Brain microvascular endothelial cell (primary cell): ENCODE results near the gene MEIOB.
A peak's percentile ranks its signal among the peaks of the same experiment; 100 is the strongest.

Experiments used
- DNase-seq: peaks from one replicate; pipeline ENCODE4 v3.0.0-alpha.2; 2020
- H3K27ac ChIP-seq: fragments of 250-450 bp; sonication (Bioruptor Pico); 2 replicates; pipeline ENCODE4 v1.5.1; 2020; ENCODE audit warnings: mild to moderate bottlenecking, moderate library complexity
- H3K27me3 ChIP-seq: fragments of 250-450 bp; sonication (Bioruptor Pico); replicated peaks from 2 replicates; pipeline ENCODE4 v1.5.1; 2020; ENCODE audit warnings: mild to moderate bottlenecking
- H3K36me3 ChIP-seq: fragments of 250-450 bp; sonication (Bioruptor Pico); replicated peaks from 2 replicates; pipeline ENCODE4 v1.5.1; 2020; ENCODE audit warnings: mild to moderate bottlenecking
- H3K4me3 ChIP-seq: 2 replicates; pipeline ENCODE4 v1.5.1; 2011; ENCODE audit warnings: low read depth, mild to moderate bottlenecking, control low read depth, low read length, moderate library complexity
- in situ Hi-C: cut with HindIII; loops from 2 replicates; pipeline ENCODE4 v1.10.0; 2017; ENCODE audit warnings: low sequenced_read_pairs, low pct_ligation_motif_present
- TF ChIP-seq, protein P1 (sequence below): IDR thresholded peaks from 2 replicates; pipeline ENCODE4 v1.5.1; 2011; ENCODE audit warnings: low read depth, mild to moderate bottlenecking, moderate library complexity, low read length, control low read depth, inconsistent platforms; ENCODE audit errors: missing control alignments

Gene MEIOB

DNA sequence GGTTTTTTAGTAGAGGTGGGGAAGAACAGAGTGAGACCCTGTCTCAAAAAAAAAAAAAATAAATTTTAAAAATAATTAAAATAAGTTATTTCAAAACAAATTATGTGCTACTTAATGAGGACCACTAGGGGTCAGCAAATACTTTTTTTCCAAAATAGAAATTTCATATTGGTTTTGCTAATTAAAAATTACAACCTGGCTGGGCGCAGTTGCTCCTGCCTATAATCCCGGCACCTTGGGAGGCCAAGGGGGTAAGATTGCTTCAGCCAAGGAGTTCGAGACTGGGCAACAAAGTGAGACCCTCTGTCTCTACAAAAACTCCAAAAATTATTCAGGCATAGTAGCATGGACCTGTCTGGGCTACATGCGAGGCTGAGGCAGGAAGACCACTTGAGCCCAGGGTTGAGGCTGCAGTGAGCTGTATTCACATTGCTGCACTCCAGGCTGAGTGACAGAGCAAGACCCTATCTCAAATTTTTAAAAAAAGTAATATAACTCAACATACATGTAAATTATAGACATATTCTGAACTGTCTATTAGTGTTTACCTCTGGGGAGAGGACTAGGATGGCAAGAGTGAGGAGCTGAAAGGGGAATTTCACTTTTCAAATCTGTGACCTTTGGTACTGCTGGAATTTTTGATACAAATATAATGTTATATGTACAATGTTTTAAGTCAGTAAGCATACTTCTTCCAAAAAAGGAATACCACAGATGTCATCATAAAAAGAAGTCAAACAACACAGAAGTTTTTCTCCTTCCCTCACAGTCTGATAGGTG, 8.1 kb downstream of the MEIOB start:
- Histone ChIP-seq H3K27me3 (peaks cover 4% of the 10 kb centered on the region), H3K36me3 (no peaks in the 10 kb centered on the region), H3K4me3 (no peak overlapping the region), H3K27ac (no peak overlapping the region)
- TF ChIP-seq, protein P1, sequence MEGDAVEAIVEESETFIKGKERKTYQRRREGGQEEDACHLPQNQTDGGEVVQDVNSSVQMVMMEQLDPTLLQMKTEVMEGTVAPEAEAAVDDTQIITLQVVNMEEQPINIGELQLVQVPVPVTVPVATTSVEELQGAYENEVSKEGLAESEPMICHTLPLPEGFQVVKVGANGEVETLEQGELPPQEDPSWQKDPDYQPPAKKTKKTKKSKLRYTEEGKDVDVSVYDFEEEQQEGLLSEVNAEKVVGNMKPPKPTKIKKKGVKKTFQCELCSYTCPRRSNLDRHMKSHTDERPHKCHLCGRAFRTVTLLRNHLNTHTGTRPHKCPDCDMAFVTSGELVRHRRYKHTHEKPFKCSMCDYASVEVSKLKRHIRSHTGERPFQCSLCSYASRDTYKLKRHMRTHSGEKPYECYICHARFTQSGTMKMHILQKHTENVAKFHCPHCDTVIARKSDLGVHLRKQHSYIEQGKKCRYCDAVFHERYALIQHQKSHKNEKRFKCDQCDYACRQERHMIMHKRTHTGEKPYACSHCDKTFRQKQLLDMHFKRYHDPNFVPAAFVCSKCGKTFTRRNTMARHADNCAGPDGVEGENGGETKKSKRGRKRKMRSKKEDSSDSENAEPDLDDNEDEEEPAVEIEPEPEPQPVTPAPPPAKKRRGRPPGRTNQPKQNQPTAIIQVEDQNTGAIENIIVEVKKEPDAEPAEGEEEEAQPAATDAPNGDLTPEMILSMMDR, result peak; percentile 56
- DNase-seq, result no peak
- in situ Hi-C loops, result no loop called here

DNA sequence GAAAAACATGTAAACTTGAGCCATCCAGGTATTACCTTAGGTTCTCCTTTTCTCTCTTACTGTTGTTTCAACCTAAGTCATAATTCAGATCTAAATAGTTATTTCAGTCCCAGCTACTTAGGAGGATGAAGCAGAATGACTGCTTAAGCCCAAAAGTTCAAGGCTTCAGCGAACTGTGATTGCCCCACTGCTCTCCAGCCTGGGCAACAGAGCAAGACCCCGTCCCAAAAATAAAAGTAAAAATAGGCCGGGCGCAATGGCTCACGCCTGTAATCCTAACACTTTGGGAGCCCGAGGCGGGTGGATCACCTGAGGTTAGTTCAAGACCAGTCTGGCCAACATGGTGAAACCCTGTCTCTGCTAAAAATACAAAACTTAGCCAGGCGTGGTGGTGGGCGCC, 9.6 kb downstream of the MEIOB start:
- DNase-seq, result no peak
- in situ Hi-C loops, result no loop called here
- Histone ChIP-seq H3K27ac (no peak overlapping the region), H3K4me3 (no peak overlapping the region), H3K27me3 (peaks cover 4% of the 10 kb centered on the region), H3K36me3 (no peaks in the 10 kb centered on the region)
- TF ChIP-seq, protein P1, result no peak

DNA sequence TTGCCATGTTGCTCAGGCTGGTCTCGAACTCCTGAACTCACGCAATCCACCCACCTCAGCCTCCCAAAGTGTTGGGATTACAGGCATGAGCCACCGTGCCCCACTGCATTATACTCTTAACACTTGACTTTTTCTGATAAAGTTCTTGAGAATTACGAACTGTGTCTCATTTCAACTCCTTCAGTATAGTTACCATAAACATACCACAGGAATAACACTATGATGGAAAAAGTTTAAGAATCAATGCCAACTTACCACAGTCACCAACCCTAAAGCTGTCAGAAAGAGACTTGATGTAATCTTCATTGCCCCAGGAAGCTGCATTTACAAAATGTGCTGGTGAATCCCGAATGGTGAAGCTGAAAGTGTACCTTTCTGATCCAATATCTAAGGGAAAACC, 10.2 kb downstream of the MEIOB start:
- no peak for DNase-seq
- no peak overlapping the region for H3K4me3 ChIP-seq
- peaks cover 7% of the 10 kb centered on the region for H3K27me3 ChIP-seq
- TF ChIP-seq, protein P1, result no peak
- H3K36me3 ChIP-seq, result no peaks in the 10 kb centered on the region
- in situ Hi-C loops, result no loop called here
- H3K27ac ChIP-seq, result no peak overlapping the region

DNA sequence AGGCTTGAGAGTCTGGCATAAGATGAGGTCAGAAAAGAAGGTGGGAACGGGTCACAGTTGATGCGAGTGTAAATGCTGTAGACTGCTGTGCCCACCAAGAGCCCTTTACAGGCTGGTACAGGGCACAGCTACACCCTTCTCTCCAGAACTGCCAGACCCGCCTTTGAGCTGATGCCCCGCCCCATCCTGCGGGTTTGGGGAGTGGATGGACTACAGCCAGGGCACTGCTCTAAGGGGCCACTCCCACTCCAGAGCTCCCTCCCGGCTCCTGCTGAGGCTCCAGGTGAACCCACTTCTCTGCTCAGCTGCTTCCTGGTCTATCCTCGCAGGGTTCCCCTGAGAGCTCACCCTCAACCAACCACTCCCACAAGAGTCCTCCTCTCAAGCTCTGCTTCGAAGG, 12.3 kb downstream of the MEIOB start:
- Histone ChIP-seq H3K27me3 (peaks cover 7% of the 10 kb centered on the region), H3K36me3 (no peaks in the 10 kb centered on the region), H3K4me3 (no peak overlapping the region), H3K27ac (no peak overlapping the region)
- in situ Hi-C loops, result no loop called here
- DNase-seq, result no peak
- TF ChIP-seq, protein P1, result no peak

DNA sequence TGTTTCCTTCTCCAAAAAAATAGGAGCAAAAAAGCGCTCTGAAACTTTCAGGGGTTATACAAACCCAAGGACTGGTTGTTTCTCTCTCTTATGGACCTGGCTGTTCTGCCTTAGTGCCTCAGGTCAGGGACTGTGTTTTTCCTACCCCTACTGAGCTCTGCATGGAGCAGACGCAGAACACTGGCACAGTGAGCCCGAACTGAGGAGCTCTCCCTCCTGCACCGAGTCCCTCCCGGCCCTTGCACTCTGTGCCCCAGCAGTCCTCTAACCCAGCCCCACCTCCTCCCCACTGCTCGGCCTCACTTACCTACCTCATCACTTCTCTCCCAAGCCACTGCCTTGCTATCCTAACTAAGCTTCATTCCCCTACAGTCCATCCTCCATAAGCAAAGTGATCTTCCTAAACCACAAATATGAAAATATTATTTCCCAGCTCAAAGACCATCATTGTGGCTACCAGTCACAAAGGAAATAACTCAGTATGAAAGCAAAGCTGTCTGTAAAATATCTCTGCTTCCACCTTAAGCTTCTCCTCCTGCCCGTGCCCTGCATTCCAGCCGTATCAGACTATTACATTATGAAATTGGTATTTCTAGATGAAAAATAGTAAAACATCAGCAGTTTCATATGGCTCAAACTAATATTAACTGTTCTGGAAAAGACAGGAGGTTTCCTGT, 13.6 kb downstream of the MEIOB start:
- no peak overlapping the region for H3K27ac ChIP-seq
- TF ChIP-seq, protein P1, result no peak
- no peak overlapping the region for H3K4me3 ChIP-seq
- no peaks in the 10 kb centered on the region for H3K36me3 ChIP-seq
- DNase-seq, result peak; percentile 12
- in situ Hi-C loops, result no loop called here
- H3K27me3 ChIP-seq, result peaks cover 10% of the 10 kb centered on the region
